ENCODE data around the gene GRIK5. TPM values are rescaled to one million over a fixed set of nuclear protein-coding genes. Genes with fewer than 3 reads are reported as not detected.

The GRIK5 gene
- total RNA-seq, 1 experiment from 2014 or later, result 43.1 TPM

- no peaks in the 10 kb centered on the region for H3K9me3 ChIP-seq (ENCODE audit: control insufficient read depth, low read depth, low read length)
- no peak overlapping the region for H3T11ph ChIP-seq (ENCODE audit: low read length)
- H2BK120ac ChIP-seq (ENCODE audit: low read depth, low read length, poor library complexity, severe bottlenecking), result no peak overlapping the region
- H2BK12ac ChIP-seq (ENCODE audit: insufficient read length, low read depth, low read length), result no peak overlapping the region
- H3K4me1 ChIP-seq (ENCODE audit: insufficient read depth, low read length), result no peaks in the 10 kb centered on the region
- no peak overlapping the region for H4K91ac ChIP-seq (ENCODE audit: insufficient read length, low read depth, low read length)
- peak overlapping the region in 1 of 3 experiments; percentile 82; a peak in 1 of 7 replicates for H3K27ac Mint-ChIP-seq
- no peak overlapping the region for H3K27ac ChIP-seq (ENCODE audit: insufficient read length, low read depth, low read length)
- H2AFZ ChIP-seq (ENCODE audit: low read length), result no peak overlapping the region
- no peak for TF ChIP-seq CTCF (conservative IDR thresholded peaks at IDR 0.05)
- H3K27me3 ChIP-seq (ENCODE audit: insufficient read depth, low read length), result no peaks in the 10 kb centered on the region
- H3K79me2 ChIP-seq (ENCODE audit: insufficient read depth, low read length), result no peaks in the 10 kb centered on the region
- WGBS (ENCODE audit: extremely low coverage, insufficient read length, low lambda C conversion rate), result no CpG with 5 or more reads among the region's 5 CpGs
- H3K9ac ChIP-seq (ENCODE audit: extremely low read depth, insufficient read length, low read length), result no peak overlapping the region
- no peaks in the 10 kb centered on the region for H3K9me3 Mint-ChIP-seq
- no peak overlapping the region for H3K4ac ChIP-seq (ENCODE audit: low read depth, low read length)
- H3K56ac ChIP-seq (ENCODE audit: insufficient read length, low read depth, low read length), result no peak overlapping the region
- H3K27me3 Mint-ChIP-seq (ENCODE audit: low read depth), result no peaks in the 10 kb centered on the region
- no peak overlapping the region for H3K23ac ChIP-seq (ENCODE audit: insufficient read length, low read depth, low read length)
- H4K5ac ChIP-seq (ENCODE audit: insufficient read length, low read depth, low read length), result no peak overlapping the region
- no peak overlapping the region for H2BK15ac ChIP-seq (ENCODE audit: low read depth, low read length)
- no peak overlapping the region for H4K8ac ChIP-seq (replicated peaks; ENCODE audit: insufficient read length, low read depth, low read length)
- no peak overlapping the region for H2BK20ac ChIP-seq (ENCODE audit: low read depth, low read length, poor library complexity, severe bottlenecking)
- H3K79me1 ChIP-seq (ENCODE audit: insufficient read depth, low read depth, low read length, poor library complexity, severe bottlenecking), result no peaks in the 10 kb centered on the region
- H3K4me2 ChIP-seq (ENCODE audit: insufficient read depth, insufficient read length, low read length), result no peak overlapping the region
- H2AK5ac ChIP-seq (ENCODE audit: insufficient read length, low read length), result no peak overlapping the region
- H3K4me3 Mint-ChIP-seq, result no peak overlapping the region
- H3K18ac ChIP-seq (ENCODE audit: insufficient read length, low read depth, low read length), result no peak overlapping the region
- H3K23me2 ChIP-seq (ENCODE audit: insufficient read length, low read depth, low read length, poor library complexity, severe bottlenecking), result no peaks in the 10 kb centered on the region
- no peak for DNase-seq
- peaks cover 16 to 22% of the 10 kb centered on the region in 2 experiments for H3K4me1 Mint-ChIP-seq
- H3K14ac ChIP-seq (ENCODE audit: insufficient read depth, low read length), result no peak overlapping the region
- peaks cover 3% of the 10 kb centered on the region for H4K20me1 ChIP-seq (ENCODE audit: control insufficient read depth, insufficient read depth, insufficient read length)
- H3K36me3 Mint-ChIP-seq (ENCODE audit: insufficient read depth in 1 of 3, low read depth in 3 of 3), result peaks cover 4 to 17% (median 5%) of the 10 kb centered on the region in 3 experiments; a peak in 5 of 7 replicates
- H2BK5ac ChIP-seq (ENCODE audit: insufficient read length, low read length), result no peak overlapping the region
Observed at GRCh38 chr19:41960973-41961372, 109.0 kb downstream of the GRIK5 start.

Data from H9 (cell line).